HCT116 (cell line): ENCODE measurements around the gene PREX1.

Experiments used
- CEBPB ChIP-seq: IDR thresholded peaks from 2 replicates; pipeline ENCODE4 v1.6.1; 2012; ENCODE audit warnings: low read depth
- EGR1 ChIP-seq: IDR thresholded peaks from 2 replicates; pipeline ENCODE4 v1.6.1; 2012; ENCODE audit warnings: low read depth
- EZH2 ChIP-seq: fragments of 200-600 bp; sonication (generic); IDR thresholded peaks from 2 replicates; pipeline ENCODE4 v1.6.1; 2017; ENCODE audit warnings: antibody characterized with exemption, mixed run types
- POLR2A ChIP-seq: IDR thresholded peaks from 2 replicates; pipeline ENCODE4 v1.7.0; 2011; ENCODE audit warnings: borderline replicate concordance; ENCODE audit not compliant: insufficient read depth, insufficient read length; ENCODE audit errors: extremely low read depth
- POLR2AphosphoS5 ChIP-seq: IDR thresholded peaks from 2 replicates; pipeline ENCODE4 v1.6.1; 2011; ENCODE audit warnings: mild to moderate bottlenecking, low read depth, low read length, moderate library complexity
- SIN3A ChIP-seq: IDR thresholded peaks from 2 replicates; pipeline ENCODE4 v1.6.1; 2012; ENCODE audit warnings: low read depth
- SP1 ChIP-seq: IDR thresholded peaks from 2 replicates; pipeline ENCODE4 v1.6.1; 2012; ENCODE audit warnings: low read depth
- SRF ChIP-seq: IDR thresholded peaks from 2 replicates; pipeline ENCODE4 v1.6.1; 2012; ENCODE audit warnings: low read depth
- TCF7L2 ChIP-seq: IDR thresholded peaks from 2 replicates; pipeline ENCODE4 v1.7.0; 2011; ENCODE audit warnings: borderline replicate concordance, inconsistent platforms; ENCODE audit not compliant: insufficient read depth, insufficient read length; ENCODE audit errors: extremely low read depth
- TF ChIP-seq, protein P1 (sequence below): IDR thresholded peaks from 2 replicates; pipeline ENCODE4 v1.6.1; 2011; ENCODE audit warnings: mild to moderate bottlenecking, low read length, moderate library complexity; ENCODE audit not compliant: insufficient replicate concordance; ENCODE audit errors: extremely low read depth
- TF ChIP-seq, protein P2 (sequence below), 3 experiments: fragments of 200-600 bp in 1 of 3; sonication (generic) in 1 of 3; IDR thresholded peaks in 2 of 3; conservative IDR thresholded peaks in 1 of 3; 2 replicates each; pipeline ENCODE4 v1.5.1; 2012 to 2017; ENCODE audit warnings: low read depth in 2 of 3, low read length in 2 of 3, antibody characterized with exemption in 1 of 3, borderline replicate concordance in 1 of 3, control low read depth in 1 of 3, mild to moderate bottlenecking in 1 of 3, mixed read lengths in 1 of 3, mixed run types in 1 of 3, moderate library complexity in 1 of 3; ENCODE audit not compliant: insufficient read depth in 1 of 3
- TF ChIP-seq, protein P3 (sequence below): IDR thresholded peaks from 2 replicates; pipeline ENCODE4 v1.6.1; 2012; ENCODE audit warnings: low read depth
- TF ChIP-seq, protein P4 (sequence below): IDR thresholded peaks from 2 replicates; pipeline ENCODE4 v1.6.1; 2012

DNA sequence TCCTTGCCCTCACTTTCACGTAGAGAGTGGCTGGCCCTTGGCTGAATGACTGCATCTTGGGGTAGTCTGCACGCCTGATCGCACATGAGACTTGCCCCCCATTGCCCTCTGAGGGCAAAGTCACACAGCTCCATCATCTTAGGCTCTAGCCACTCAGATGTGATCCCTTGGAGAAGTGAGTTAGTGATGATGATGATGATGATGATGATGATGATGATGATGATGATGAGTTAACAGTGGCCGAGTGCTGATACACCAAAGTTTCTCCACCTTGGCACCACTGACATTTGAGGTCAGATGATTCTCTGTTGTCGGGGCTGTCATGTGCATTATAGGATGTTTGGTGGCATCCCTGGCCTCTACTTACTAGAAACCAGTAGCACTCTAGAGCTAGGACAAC is 84.0 kb downstream of the PREX1 start:
- TF ChIP-seq EZH2 (no peak), CEBPB (no peak), SRF (no peak), POLR2AphosphoS5 (no peak), POLR2A (no peak), SP1 (no peak), EGR1 (no peak), SIN3A (no peak), TCF7L2 (no peak)
- TF ChIP-seq, protein P1, sequence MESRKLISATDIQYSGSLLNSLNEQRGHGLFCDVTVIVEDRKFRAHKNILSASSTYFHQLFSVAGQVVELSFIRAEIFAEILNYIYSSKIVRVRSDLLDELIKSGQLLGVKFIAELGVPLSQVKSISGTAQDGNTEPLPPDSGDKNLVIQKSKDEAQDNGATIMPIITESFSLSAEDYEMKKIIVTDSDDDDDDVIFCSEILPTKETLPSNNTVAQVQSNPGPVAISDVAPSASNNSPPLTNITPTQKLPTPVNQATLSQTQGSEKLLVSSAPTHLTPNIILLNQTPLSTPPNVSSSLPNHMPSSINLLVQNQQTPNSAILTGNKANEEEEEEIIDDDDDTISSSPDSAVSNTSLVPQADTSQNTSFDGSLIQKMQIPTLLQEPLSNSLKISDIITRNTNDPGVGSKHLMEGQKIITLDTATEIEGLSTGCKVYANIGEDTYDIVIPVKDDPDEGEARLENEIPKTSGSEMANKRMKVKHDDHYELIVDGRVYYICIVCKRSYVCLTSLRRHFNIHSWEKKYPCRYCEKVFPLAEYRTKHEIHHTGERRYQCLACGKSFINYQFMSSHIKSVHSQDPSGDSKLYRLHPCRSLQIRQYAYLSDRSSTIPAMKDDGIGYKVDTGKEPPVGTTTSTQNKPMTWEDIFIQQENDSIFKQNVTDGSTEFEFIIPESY = no peak
- TF ChIP-seq, protein P2, sequence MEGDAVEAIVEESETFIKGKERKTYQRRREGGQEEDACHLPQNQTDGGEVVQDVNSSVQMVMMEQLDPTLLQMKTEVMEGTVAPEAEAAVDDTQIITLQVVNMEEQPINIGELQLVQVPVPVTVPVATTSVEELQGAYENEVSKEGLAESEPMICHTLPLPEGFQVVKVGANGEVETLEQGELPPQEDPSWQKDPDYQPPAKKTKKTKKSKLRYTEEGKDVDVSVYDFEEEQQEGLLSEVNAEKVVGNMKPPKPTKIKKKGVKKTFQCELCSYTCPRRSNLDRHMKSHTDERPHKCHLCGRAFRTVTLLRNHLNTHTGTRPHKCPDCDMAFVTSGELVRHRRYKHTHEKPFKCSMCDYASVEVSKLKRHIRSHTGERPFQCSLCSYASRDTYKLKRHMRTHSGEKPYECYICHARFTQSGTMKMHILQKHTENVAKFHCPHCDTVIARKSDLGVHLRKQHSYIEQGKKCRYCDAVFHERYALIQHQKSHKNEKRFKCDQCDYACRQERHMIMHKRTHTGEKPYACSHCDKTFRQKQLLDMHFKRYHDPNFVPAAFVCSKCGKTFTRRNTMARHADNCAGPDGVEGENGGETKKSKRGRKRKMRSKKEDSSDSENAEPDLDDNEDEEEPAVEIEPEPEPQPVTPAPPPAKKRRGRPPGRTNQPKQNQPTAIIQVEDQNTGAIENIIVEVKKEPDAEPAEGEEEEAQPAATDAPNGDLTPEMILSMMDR (IDR thresholded peaks at IDR 0.05 in 2 of 3, conservative IDR thresholded peaks at IDR 0.05 in 1 of 3; ENCODE audit: borderline replicate concordance in 1 of 3, insufficient read depth in 1 of 3, low read depth in 2 of 3, low read length in 2 of 3) = no peak
- TF ChIP-seq, protein P3, sequence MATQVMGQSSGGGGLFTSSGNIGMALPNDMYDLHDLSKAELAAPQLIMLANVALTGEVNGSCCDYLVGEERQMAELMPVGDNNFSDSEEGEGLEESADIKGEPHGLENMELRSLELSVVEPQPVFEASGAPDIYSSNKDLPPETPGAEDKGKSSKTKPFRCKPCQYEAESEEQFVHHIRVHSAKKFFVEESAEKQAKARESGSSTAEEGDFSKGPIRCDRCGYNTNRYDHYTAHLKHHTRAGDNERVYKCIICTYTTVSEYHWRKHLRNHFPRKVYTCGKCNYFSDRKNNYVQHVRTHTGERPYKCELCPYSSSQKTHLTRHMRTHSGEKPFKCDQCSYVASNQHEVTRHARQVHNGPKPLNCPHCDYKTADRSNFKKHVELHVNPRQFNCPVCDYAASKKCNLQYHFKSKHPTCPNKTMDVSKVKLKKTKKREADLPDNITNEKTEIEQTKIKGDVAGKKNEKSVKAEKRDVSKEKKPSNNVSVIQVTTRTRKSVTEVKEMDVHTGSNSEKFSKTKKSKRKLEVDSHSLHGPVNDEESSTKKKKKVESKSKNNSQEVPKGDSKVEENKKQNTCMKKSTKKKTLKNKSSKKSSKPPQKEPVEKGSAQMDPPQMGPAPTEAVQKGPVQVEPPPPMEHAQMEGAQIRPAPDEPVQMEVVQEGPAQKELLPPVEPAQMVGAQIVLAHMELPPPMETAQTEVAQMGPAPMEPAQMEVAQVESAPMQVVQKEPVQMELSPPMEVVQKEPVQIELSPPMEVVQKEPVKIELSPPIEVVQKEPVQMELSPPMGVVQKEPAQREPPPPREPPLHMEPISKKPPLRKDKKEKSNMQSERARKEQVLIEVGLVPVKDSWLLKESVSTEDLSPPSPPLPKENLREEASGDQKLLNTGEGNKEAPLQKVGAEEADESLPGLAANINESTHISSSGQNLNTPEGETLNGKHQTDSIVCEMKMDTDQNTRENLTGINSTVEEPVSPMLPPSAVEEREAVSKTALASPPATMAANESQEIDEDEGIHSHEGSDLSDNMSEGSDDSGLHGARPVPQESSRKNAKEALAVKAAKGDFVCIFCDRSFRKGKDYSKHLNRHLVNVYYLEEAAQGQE = no peak
- TF ChIP-seq, protein P4, sequence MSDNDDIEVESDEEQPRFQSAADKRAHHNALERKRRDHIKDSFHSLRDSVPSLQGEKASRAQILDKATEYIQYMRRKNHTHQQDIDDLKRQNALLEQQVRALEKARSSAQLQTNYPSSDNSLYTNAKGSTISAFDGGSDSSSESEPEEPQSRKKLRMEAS = no peak
